HG03097 (cell line): ENCODE data around the gene ZEB1.

Experiments
- ATAC-seq: cut with Tn5 transposase; IDR thresholded peaks from one replicate; pipeline ENCODE4 v1.9.1; 2021; ENCODE audit not compliant: unreplicated experiment, low FRiP score

The ZEB1 gene

GRCh38 chr10:31574577-31574976, 255.6 kb downstream of the ZEB1 start:
- ATAC-seq: no peak

- no peak for ATAC-seq
These were observed 259.3 kb downstream of the ZEB1 start for GRCh38 chr10:31578181-31578852.

GRCh38 chr10:31578951-31579350, 259.9 kb downstream of the ZEB1 start:
- ATAC-seq: no peak
